Measurements from ENCODE around the gene SLC17A7.

SLC17A7 gene

DNA sequence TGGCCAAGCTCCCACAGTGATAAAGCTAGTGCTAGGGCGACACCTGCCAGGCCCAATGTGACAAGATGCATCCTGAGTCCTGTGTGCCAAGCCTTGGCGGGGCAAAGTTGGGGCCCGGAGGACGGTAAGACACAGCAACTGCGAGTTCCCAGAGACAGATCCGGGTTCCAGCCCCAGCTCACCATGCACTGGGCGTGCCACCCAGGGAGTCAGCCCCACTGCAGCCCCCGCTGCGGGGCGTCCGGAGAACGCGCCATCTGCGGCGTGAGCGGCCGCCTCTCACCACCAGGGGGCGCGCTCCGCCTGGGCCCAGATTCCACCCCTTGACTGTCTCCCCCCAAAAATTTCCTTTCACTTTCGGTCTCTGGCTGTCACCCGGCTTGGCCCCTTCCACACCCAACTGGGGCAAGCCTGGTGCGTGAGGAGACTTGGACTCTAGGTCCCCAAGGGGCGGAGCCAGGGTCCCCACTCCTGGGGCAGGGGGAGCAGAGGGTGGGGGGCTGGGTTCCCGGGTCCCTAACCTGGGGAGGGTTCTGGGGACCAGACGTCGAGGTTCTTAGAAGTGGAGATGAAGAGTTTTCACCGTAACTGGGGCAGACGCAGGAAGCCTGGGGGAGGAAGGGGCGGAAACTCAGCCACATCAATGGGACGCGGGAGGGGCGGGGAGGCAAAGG, 32.7 kb upstream of the SLC17A7 start, which contains the start of gene FLT3LG (continued):
- TF ChIP-seq, protein P1, sequence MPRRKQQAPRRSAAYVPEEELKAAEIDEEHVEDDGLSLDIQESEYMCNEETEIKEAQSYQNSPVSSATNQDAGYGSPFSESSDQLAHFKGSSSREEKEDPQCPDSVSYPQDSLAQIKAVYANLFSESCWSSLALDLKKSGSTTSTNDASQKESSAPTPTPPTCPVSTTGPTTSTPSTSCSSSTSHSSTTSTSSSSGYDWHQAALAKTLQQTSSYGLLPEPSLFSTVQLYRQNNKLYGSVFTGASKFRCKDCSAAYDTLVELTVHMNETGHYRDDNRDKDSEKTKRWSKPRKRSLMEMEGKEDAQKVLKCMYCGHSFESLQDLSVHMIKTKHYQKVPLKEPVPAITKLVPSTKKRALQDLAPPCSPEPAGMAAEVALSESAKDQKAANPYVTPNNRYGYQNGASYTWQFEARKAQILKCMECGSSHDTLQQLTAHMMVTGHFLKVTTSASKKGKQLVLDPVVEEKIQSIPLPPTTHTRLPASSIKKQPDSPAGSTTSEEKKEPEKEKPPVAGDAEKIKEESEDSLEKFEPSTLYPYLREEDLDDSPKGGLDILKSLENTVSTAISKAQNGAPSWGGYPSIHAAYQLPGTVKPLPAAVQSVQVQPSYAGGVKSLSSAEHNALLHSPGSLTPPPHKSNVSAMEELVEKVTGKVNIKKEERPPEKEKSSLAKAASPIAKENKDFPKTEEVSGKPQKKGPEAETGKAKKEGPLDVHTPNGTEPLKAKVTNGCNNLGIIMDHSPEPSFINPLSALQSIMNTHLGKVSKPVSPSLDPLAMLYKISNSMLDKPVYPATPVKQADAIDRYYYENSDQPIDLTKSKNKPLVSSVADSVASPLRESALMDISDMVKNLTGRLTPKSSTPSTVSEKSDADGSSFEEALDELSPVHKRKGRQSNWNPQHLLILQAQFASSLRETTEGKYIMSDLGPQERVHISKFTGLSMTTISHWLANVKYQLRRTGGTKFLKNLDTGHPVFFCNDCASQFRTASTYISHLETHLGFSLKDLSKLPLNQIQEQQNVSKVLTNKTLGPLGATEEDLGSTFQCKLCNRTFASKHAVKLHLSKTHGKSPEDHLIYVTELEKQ (tag by site-specific recombination; IDR thresholded peaks at IDR 0.05; ENCODE audit: borderline replicate concordance), result no peak
- TF ChIP-seq, protein P2, sequence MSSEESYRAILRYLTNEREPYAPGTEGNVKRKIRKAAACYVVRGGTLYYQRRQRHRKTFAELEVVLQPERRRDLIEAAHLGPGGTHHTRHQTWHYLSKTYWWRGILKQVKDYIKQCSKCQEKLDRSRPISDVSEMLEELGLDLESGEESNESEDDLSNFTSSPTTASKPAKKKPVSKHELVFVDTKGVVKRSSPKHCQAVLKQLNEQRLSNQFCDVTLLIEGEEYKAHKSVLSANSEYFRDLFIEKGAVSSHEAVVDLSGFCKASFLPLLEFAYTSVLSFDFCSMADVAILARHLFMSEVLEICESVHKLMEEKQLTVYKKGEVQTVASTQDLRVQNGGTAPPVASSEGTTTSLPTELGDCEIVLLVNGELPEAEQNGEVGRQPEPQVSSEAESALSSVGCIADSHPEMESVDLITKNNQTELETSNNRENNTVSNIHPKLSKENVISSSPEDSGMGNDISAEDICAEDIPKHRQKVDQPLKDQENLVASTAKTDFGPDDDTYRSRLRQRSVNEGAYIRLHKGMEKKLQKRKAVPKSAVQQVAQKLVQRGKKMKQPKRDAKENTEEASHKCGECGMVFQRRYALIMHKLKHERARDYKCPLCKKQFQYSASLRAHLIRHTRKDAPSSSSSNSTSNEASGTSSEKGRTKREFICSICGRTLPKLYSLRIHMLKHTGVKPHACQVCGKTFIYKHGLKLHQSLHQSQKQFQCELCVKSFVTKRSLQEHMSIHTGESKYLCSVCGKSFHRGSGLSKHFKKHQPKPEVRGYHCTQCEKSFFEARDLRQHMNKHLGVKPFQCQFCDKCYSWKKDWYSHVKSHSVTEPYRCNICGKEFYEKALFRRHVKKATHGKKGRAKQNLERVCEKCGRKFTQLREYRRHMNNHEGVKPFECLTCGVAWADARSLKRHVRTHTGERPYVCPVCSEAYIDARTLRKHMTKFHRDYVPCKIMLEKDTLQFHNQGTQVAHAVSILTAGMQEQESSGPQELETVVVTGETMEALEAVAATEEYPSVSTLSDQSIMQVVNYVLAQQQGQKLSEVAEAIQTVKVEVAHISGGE (tag by site-specific recombination; conservative IDR thresholded peaks at IDR 0.05; ENCODE audit: low read depth), result no peak
- TF ChIP-seq ZNF341 (tag by site-specific recombination; IDR thresholded peaks at IDR 0.05; ENCODE audit: low read depth) (no peak), ZNF544 (tag by site-specific recombination; IDR thresholded peaks at IDR 0.05) (no peak), KLF1 (tag by site-specific recombination; IDR thresholded peaks at IDR 0.05) (peak; percentile 78), WT1 (tag by site-specific recombination; IDR thresholded peaks at IDR 0.05) (0 out of 2 replicates have a peak, but pooled peaks have one; percentile 36), ZNF837 (tag by site-specific recombination; IDR thresholded peaks at IDR 0.05) (no peak), ZNF433 (tag by site-specific recombination; IDR thresholded peaks at IDR 0.05; ENCODE audit: low read depth) (no peak), ZNF621 (tag by site-specific recombination; IDR thresholded peaks at IDR 0.05) (no peak), KLF9 (tag by site-specific recombination; IDR thresholded peaks at IDR 0.05; ENCODE audit: low read depth) (peak; percentile 70), HOXC10 (CRISPR knock-in tag; IDR thresholded peaks at IDR 0.05) (no peak), ZNF138 (tag by site-specific recombination; IDR thresholded peaks at IDR 0.05; ENCODE audit: borderline replicate concordance) (no peak), ZNF623 (tag by site-specific recombination; IDR thresholded peaks at IDR 0.05) (no peak), GFI1B (tag by site-specific recombination; IDR thresholded peaks at IDR 0.05) (no peak), ZNF626 (tag by site-specific recombination; IDR thresholded peaks at IDR 0.05) (no peak), ZNF843 (tag by site-specific recombination; IDR thresholded peaks at IDR 0.05) (0 out of 2 replicates have a peak, but pooled peaks have one; percentile 12), KLF7 (tag by site-specific recombination; IDR thresholded peaks at IDR 0.05; ENCODE audit: borderline replicate concordance) (no peak; the same call in 1 of the 2 replicates), ZNF530 (tag by site-specific recombination; IDR thresholded peaks at IDR 0.05; ENCODE audit: low read depth) (no peak), SETDB1 (IDR thresholded peaks at IDR 0.05; ENCODE audit: insufficient read length, low read length) (no peak), ZNF747 (tag by site-specific recombination; IDR thresholded peaks at IDR 0.05) (no peak), ZFP69B (tag by site-specific recombination; IDR thresholded peaks at IDR 0.05) (peak; percentile 87), ZNF140 (tag by site-specific recombination; IDR thresholded peaks at IDR 0.05) (no peak)
- TF ChIP-seq, protein P3, sequence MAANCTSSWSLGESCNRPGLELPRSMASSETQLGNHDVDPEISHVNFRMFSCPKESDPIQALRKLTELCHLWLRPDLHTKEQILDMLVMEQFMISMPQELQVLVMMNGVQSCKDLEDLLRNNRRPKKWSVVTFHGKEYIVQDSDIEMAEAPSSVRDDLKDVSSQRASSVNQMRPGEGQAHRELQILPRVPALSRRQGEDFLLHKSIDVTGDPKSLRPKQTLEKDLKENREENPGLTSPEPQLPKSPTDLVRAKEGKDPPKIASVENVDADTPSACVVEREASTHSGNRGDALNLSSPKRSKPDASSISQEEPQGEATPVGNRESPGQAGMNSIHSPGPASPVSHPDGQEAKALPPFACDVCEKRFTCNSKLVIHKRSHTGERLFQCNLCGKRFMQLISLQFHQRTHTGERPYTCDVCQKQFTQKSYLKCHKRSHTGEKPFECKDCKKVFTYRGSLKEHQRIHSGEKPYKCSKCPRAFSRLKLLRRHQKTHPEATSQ (tag by site-specific recombination; IDR thresholded peaks at IDR 0.05), result peak; percentile 23; the same call in 1 of the 2 replicates
- TF ChIP-seq, protein P4, sequence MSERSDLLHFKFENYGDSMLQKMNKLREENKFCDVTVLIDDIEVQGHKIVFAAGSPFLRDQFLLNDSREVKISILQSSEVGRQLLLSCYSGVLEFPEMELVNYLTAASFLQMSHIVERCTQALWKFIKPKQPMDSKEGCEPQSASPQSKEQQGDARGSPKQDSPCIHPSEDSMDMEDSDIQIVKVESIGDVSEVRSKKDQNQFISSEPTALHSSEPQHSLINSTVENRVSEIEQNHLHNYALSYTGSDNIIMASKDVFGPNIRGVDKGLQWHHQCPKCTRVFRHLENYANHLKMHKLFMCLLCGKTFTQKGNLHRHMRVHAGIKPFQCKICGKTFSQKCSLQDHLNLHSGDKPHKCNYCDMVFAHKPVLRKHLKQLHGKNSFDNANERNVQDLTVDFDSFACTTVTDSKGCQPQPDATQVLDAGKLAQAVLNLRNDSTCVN (tag by site-specific recombination; optimal IDR thresholded peaks at IDR 0.05), result peak; percentile 46
- TF ChIP-seq, protein P5, sequence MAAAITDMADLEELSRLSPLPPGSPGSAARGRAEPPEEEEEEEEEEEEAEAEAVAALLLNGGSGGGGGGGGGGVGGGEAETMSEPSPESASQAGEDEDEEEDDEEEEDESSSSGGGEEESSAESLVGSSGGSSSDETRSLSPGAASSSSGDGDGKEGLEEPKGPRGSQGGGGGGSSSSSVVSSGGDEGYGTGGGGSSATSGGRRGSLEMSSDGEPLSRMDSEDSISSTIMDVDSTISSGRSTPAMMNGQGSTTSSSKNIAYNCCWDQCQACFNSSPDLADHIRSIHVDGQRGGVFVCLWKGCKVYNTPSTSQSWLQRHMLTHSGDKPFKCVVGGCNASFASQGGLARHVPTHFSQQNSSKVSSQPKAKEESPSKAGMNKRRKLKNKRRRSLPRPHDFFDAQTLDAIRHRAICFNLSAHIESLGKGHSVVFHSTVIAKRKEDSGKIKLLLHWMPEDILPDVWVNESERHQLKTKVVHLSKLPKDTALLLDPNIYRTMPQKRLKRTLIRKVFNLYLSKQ (tag by site-specific recombination; IDR thresholded peaks at IDR 0.05; ENCODE audit: borderline replicate concordance), result no peak
- TF ChIP-seq, protein P6, sequence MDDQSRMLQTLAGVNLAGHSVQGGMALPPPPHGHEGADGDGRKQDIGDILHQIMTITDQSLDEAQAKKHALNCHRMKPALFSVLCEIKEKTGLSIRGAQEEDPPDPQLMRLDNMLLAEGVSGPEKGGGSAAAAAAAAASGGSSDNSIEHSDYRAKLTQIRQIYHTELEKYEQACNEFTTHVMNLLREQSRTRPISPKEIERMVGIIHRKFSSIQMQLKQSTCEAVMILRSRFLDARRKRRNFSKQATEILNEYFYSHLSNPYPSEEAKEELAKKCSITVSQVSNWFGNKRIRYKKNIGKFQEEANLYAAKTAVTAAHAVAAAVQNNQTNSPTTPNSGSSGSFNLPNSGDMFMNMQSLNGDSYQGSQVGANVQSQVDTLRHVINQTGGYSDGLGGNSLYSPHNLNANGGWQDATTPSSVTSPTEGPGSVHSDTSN (CRISPR knock-in tag; IDR thresholded peaks at IDR 0.05), result no peak
- TF ChIP-seq, protein P7, sequence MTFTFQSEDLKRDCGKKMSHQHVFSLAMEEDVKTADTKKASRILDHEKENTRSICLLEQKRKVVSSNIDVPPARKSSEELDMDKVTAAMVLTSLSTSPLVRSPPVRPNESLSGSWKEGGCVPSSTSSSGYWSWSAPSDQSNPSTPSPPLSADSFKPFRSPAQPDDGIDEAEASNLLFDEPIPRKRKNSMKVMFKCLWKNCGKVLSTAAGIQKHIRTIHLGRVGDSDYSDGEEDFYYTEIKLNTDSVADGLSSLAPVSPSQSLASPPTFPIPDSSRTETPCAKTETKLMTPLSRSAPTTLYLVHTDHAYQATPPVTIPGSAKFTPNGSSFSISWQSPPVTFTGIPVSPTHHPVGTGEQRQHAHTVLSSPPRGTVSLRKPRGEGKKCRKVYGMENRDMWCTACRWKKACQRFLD (tag by site-specific recombination; IDR thresholded peaks at IDR 0.05), result no peak

All from HEK293 (cell line).